ENCODE data around the gene CCDC146.

The CCDC146 gene

GRCh38 chr7:77284005-77284404 lies 161.6 kb downstream of the CCDC146 start:
- no peak for DNase-seq (ENCODE audit: low read depth in 2 of 2)

GRCh38 chr7:77284616-77285015 lies 162.2 kb downstream of the CCDC146 start:
- no peak for DNase-seq (ENCODE audit: low read depth in 2 of 2)

- DNase-seq (ENCODE audit: low read depth in 2 of 2), result no peak
Measured at GRCh38 chr7:77288676-77289320, 166.4 kb downstream of the CCDC146 start.

DNA sequence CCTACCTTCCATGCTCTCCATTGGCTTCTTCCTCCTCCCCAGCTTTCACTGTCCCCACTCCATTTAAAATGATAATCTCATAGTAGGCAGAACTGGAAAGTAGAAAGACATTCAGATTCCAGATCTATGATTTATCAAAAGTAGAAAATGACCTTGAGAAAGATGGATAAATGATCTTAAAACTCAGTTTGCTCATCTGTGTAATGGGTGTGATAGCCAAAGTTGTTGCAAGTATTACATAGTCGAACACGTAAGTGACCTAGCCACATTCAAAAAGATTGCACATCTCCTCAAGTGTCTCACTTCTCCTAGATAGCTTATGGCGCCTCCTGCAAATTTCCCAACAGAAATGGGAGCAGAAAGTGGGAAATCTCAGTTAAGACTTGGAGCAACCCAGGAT lies 167.0 kb downstream of the CCDC146 start:
- DNase-seq (ENCODE audit: low read depth in 2 of 2), result no peak

DNA sequence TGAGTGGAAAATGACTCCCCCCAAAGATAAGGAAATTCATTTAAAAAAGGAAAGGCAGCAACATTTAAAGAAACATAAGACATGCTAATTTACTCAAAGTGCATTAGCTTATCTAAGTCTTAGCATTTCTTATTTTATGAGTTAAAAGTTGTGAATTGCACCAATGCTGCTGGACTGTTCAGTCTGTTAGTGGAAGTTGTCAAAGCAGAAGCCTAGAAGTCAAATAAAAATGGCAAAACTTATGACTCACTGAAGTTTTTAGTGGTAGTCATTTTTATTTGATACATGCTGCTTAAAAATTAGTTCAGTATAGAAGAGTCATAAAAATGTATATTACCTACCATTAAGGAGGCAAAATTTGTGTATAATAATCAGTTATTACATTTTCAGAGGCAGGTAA lies 168.0 kb downstream of the CCDC146 start:
- DNase-seq (ENCODE audit: low read depth in 2 of 2), result no peak

- DNase-seq (ENCODE audit: low read depth in 2 of 2), result no peak
Measured at GRCh38 chr7:77293046-77293445, 170.6 kb downstream of the CCDC146 start.

DNA sequence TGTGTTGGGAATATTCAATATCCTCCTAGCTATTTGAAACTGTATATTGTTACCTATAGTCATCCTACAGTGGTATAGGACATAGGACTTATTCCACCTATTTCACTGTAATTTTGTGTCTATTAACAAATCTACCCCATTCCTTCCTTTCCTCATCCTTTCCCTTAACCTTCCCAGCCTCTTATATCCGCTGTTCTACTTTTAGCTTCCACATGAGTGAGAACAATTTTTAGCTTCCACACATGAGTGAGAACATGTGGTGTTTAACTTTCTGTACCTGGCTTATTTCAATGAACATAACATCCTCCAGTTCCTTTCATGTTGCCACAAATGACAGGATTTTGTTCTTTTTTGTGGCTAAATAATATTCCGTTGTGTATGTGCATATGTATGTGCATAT lies 173.1 kb downstream of the CCDC146 start:
- no peak for DNase-seq (ENCODE audit: low read depth in 2 of 2)

DNA sequence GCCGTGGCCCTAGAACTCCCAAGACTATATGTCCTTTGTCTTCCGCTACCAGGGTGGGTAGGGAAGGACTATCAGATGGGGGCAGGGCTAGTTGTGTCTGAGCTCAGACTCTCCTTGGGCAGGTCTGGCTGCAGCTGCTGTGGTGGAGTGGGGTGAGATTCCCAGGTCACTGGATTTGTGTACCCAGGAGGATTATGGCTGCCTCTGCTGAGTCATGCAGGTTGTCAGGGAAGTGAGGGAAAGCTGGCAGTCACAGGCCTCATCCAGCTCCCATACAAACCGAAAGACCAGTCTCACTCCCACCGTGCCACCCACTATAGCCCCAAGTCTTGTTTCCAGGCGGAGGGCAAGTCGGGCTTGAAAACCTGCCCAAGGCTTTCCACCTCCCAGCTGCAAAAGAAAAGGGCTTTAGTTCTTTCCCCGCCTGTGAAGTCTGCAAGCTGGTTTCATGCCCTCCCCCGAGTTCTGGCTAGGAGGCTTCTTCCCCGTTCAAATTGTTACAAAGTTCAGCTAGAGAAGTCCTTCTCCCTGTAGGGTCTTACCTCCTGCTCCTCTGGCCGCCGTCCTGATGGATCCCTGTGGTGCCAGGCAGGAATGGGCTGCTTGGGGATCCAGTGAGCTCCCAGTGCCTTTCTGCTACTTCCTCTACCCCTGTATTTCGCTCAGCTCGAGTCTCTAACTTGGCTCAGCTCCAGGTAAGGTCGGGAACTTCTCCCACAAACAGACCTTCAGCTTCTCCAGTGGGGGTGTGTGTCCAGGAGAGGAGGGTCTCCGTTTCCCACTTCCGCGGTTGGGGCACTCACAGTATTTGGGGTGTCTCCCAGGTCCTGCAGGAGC lies 184.0 kb downstream of the CCDC146 start:
- DNase-seq (ENCODE audit: low read depth in 2 of 2), result no peak

DNA sequence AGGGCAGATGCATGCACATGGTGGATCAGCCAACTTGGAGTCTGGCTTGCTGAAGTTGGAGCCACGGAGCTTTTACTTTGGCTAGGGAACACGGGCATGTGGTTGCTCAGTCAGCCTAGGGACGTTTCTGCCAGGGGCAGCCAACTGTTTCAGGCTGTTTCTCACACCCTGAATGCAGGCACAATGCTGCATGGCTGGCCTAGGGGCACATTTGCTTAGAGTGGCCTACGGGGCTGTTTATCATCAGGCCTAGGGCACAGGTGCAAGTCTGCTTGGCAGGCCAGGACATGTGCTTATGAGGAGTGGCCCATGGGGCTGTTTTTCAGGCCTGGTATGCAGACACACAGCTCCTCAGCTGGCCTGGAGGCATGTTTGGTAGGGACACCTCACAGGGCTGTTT lies 186.4 kb downstream of the CCDC146 start:
- no peak for DNase-seq (ENCODE audit: low read depth in 2 of 2)

GRCh38 chr7:77309714-77310220 lies 187.4 kb downstream of the CCDC146 start:
- DNase-seq (ENCODE audit: low read depth in 2 of 2), result no peak

DNA sequence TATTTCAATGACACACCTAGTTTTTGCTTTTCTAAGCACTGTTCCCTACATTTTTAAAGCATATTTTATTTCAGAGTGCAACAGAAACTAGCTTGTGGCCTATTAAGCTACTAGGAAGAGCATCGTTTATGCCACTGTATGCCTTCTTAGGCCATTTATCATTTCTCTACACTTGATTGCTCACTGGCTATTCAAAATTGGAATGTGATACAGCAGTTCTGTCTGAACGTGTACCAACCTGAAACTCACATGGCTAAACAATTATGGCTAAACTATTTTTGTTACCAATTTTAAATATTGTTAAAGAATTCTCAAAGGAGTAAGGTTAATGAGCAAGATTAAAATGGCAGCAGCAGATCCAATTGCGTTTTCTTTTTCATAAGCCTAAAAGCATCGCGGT lies 188.6 kb downstream of the CCDC146 start:
- DNase-seq (ENCODE audit: low read depth in 2 of 2), result no peak

GRCh38 chr7:77313085-77313484 lies 190.7 kb downstream of the CCDC146 start:
- DNase-seq (ENCODE audit: low read depth in 2 of 2), result no peak

DNA sequence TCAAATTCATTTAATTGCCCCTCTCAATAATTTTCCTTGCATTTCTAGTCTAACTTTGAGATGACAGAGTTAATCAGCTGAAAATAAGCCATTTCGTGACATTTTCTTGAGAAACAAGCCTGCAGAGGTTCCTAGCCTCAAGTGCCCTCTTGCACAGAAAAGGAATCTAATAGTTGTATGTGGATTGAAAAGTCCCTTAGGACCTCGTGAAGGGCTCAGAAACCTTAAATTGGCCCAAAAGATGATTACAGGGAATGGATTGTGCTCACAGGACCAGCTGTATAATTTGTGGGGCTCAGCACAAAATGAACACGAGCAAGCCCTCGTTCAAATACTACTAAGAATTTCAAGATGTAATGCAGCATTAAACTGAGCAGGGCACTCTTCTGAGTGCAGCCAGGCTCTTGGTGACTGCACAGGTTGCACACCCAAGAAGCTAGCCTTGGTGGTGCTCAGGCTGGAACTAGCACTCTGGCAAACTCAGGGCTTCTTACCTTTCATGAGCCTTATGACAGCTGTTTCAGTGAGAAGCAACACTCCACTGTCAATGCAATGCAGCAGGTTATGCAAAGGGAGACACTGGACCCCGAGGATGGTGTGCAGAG lies 191.6 kb downstream of the CCDC146 start:
- DNase-seq (ENCODE audit: low read depth in 2 of 2), result no peak

GRCh38 chr7:77315182-77315591 lies 192.8 kb downstream of the CCDC146 start:
- no peak for DNase-seq (ENCODE audit: low read depth in 2 of 2)

DNA sequence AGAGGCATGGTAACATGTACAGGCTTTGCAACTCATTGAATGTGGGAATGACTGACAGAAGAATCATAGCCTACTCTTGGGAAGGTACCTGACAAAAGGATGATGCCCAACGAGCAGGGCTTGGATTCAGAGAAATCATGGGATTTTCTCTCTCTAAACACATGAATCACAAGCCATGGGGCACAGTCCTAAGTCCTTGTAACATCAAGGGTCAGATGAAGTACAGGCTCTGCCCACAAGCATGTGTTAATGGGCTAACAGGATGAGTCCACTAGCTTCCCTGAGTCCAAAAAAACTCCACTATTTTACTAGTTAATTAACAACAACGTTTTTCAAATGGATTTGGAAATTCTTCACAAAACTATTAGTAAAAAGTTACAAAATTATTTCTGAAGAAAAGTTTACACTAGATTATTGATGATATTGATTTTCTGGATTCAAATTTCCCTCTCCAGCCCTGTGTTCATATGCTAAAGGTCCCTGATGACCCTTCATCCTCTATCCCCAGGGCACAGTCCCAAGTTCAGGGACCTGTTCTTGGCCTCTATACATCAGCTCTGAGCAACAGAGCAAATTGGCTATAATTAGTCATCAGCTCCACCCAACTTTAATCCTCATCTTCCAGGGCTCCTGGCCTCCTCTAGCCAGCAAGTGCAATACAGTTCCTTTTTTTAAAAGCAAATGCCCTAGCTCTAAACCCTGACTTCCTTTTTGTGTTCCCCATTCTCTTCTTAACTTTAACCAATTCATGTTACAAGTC lies 194.0 kb downstream of the CCDC146 start:
- no peak for DNase-seq (ENCODE audit: low read depth in 2 of 2)

DNA sequence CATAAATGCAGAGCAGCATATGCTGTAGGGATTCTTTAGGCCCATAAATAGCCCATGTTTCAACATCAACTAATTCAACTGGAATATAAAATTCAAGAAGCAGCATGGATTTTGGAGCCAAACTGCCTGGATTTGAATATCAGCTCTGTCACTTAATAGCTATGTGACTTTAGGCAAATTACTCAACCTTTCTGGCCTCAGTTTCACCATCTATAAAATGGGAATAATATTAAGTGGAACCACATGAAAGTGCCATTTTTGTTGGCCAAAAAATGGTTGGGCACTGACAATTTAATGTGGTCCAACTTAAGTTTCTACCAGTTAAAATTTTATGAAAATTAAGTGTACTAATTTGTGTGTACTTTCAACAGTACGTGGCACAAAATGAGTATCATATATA lies 195.6 kb downstream of the CCDC146 start:
- DNase-seq (ENCODE audit: low read depth in 2 of 2), result no peak

- no peak for DNase-seq (ENCODE audit: low read depth in 2 of 2)
Measured at GRCh38 chr7:77320137-77320536, 197.7 kb downstream of the CCDC146 start.

DNA sequence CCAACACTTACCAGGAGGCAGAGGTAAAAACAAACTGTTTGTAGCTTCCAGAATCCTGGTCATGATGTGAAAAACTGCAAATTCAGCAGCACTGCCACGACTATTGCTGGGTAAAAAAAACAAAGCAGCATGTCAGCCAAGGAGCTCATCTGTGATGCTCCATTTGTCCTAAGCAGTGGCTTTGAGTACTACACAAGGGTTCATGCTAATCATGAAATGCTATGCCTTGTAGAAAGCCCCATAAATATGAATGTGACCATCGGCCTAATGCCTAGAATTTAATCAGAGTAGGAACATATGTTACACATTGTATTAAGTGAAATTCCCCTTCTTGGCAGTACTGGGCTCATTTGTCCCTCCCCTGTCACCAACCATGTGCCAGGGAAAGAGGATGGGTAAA lies 198.3 kb downstream of the CCDC146 start:
- DNase-seq (ENCODE audit: low read depth in 2 of 2), result no peak

- DNase-seq (ENCODE audit: low read depth in 2 of 2), result no peak
Measured at GRCh38 chr7:77321300-77321699, 198.9 kb downstream of the CCDC146 start.

GRCh38 chr7:77326131-77326530 lies 203.7 kb downstream of the CCDC146 start:
- no peak for DNase-seq (ENCODE audit: low read depth in 2 of 2)

- DNase-seq (ENCODE audit: low read depth in 2 of 2), result peak; percentile 33 to 40
Measured at GRCh38 chr7:77327067-77327931, 204.9 kb downstream of the CCDC146 start.
